Progenitor cell of endocrine pancreas (in vitro differentiated cells): Measurements from ENCODE around the gene DGKB. TPM values are rescaled to one million over a fixed set of nuclear protein-coding genes. Genes with fewer than 3 reads are reported as not detected.

ENCODE experiments used
- DNase-seq: peaks from one replicate; pipeline ENCODE4 v3.0.0; 2021; ENCODE audit warnings: low spot score; ENCODE audit not compliant: unreplicated experiment
- H3K27ac Mint-ChIP-seq: 2 replicates; pipeline ENCODE4 v1.8.0; 2021; ENCODE audit warnings: mild to moderate bottlenecking, moderate library complexity, mixed read lengths
- H3K27me3 Mint-ChIP-seq: 2 replicates; pipeline ENCODE4 v1.8.0; 2021; ENCODE audit warnings: mixed read lengths
- H3K36me3 Mint-ChIP-seq: 2 replicates; pipeline ENCODE4 v1.8.0; 2022; ENCODE audit warnings: mixed read lengths; ENCODE audit not compliant: insufficient read depth
- H3K4me1 Mint-ChIP-seq: 2 replicates; pipeline ENCODE4 v1.8.0; 2021; ENCODE audit warnings: low read depth, mixed read lengths
- H3K4me3 Mint-ChIP-seq: 2 replicates; pipeline ENCODE4 v1.8.0; 2021; ENCODE audit warnings: low read depth, mild to moderate bottlenecking, moderate library complexity, mixed read lengths
- H3K9me3 Mint-ChIP-seq: 2 replicates; pipeline ENCODE4 v1.8.0; 2021; ENCODE audit warnings: low read depth, mixed read lengths
- CTCF ChIP-seq: fragments of 200-600 bp; sonication (generic); IDR thresholded peaks from one replicate; pipeline ENCODE4 v1.5.0; 2021; ENCODE audit warnings: antibody characterized with exemption, mild to moderate bottlenecking; ENCODE audit not compliant: unreplicated experiment
- total RNA-seq: library from RNA; stranded (reverse); gene quantifications from 2 replicates; pipeline ENCODE4 v1.2.1, GENCODE V29; 2021

DGKB gene
- total RNA-seq, 1 donor from 2014 or later: 0.74 TPM

- Mint-ChIP-seq H3K36me3 (no peaks in the 10 kb centered on the region), H3K4me1 (peaks cover 1% of the 10 kb centered on the region), H3K27ac (no peak overlapping the region), H3K9me3 (no peaks in the 10 kb centered on the region), H3K4me3 (no peak overlapping the region), H3K27me3 (no peaks in the 10 kb centered on the region)
- no peak for TF ChIP-seq CTCF
- DNase-seq: no peak
These were observed 631.1 kb downstream of the DGKB start for GRCh38 chr7:14271441-14271840.

- no peak for TF ChIP-seq CTCF
- H3K9me3 Mint-ChIP-seq: no peaks in the 10 kb centered on the region
- no peak for DNase-seq
- no peak overlapping the region for H3K4me3 Mint-ChIP-seq
- no peaks in the 10 kb centered on the region for H3K27me3 Mint-ChIP-seq
- H3K36me3 Mint-ChIP-seq: no peaks in the 10 kb centered on the region
- H3K27ac Mint-ChIP-seq: no peak overlapping the region
- H3K4me1 Mint-ChIP-seq: peaks cover 1% of the 10 kb centered on the region
These were observed 632.5 kb downstream of the DGKB start for GRCh38 chr7:14270099-14270498.

GRCh38 chr7:14260011-14260410 is 642.5 kb downstream of the DGKB start:
- no peaks in the 10 kb centered on the region for H3K27me3 Mint-ChIP-seq
- no peaks in the 10 kb centered on the region for H3K36me3 Mint-ChIP-seq
- H3K4me1 Mint-ChIP-seq: peaks cover 1% of the 10 kb centered on the region

GRCh38 chr7:14258861-14259260 is 643.7 kb downstream of the DGKB start:
- H3K4me3 Mint-ChIP-seq: no peak overlapping the region

More at GRCh38 chr7:14260011-14260410, 642.5 kb downstream of the DGKB start:
- Mint-ChIP-seq H3K4me3 (no peak overlapping the region), H3K27ac (no peak overlapping the region), H3K9me3 (no peaks in the 10 kb centered on the region)
- no peak for TF ChIP-seq CTCF
- no peak for DNase-seq

GRCh38 chr7:14258441-14258840 is 644.1 kb downstream of the DGKB start:
- TF ChIP-seq CTCF: no peak
- H3K9me3 Mint-ChIP-seq: no peaks in the 10 kb centered on the region
- no peak for DNase-seq
- H3K27ac Mint-ChIP-seq: no peak overlapping the region
- H3K4me3 Mint-ChIP-seq: no peak overlapping the region
- H3K27me3 Mint-ChIP-seq: no peaks in the 10 kb centered on the region
- H3K4me1 Mint-ChIP-seq: peaks cover 1% of the 10 kb centered on the region
- H3K36me3 Mint-ChIP-seq: no peaks in the 10 kb centered on the region

More at GRCh38 chr7:14258861-14259260, 643.7 kb downstream of the DGKB start:
- DNase-seq: no peak
- H3K27ac Mint-ChIP-seq: no peak overlapping the region
- H3K4me1 Mint-ChIP-seq: peaks cover 1% of the 10 kb centered on the region
- H3K27me3 Mint-ChIP-seq: no peaks in the 10 kb centered on the region
- no peak for TF ChIP-seq CTCF
- H3K9me3 Mint-ChIP-seq: no peaks in the 10 kb centered on the region
- H3K36me3 Mint-ChIP-seq: no peaks in the 10 kb centered on the region
